Glutamatergic neuron (in vitro differentiated cells): ENCODE data around the gene HNRNPA1L2. TPM values are rescaled to one million over a fixed set of nuclear protein-coding genes. Genes with fewer than 3 reads are reported as not detected.

Experiments used
- DNase-seq: peaks from one replicate; pipeline ENCODE4 v3.0.0; 2022
- H3K27ac Mint-ChIP-seq: one replicate; pipeline ENCODE4 v1.8.0; 2020; ENCODE audit warnings: mild to moderate bottlenecking, mixed read lengths, inconsistent platforms; ENCODE audit not compliant: unreplicated experiment
- H3K27me3 Mint-ChIP-seq: one replicate; pipeline ENCODE4 v1.8.0; 2020; ENCODE audit warnings: mild to moderate bottlenecking, moderate library complexity, mixed read lengths, inconsistent platforms; ENCODE audit not compliant: unreplicated experiment
- H3K36me3 Mint-ChIP-seq: one replicate; pipeline ENCODE4 v1.8.0; 2020; ENCODE audit warnings: mild to moderate bottlenecking, mixed read lengths, inconsistent platforms; ENCODE audit not compliant: unreplicated experiment
- H3K4me1 Mint-ChIP-seq: one replicate; pipeline ENCODE4 v1.8.0; 2020; ENCODE audit warnings: mild to moderate bottlenecking, low read depth, mixed read lengths, inconsistent platforms; ENCODE audit not compliant: unreplicated experiment
- H3K4me3 Mint-ChIP-seq: one replicate; pipeline ENCODE4 v1.8.0; 2020; ENCODE audit warnings: mild to moderate bottlenecking, mixed read lengths, inconsistent platforms; ENCODE audit not compliant: unreplicated experiment
- H3K9me3 Mint-ChIP-seq: one replicate; pipeline ENCODE4 v1.8.0; 2020; ENCODE audit warnings: mild to moderate bottlenecking, moderate library complexity, mixed read lengths, inconsistent platforms; ENCODE audit not compliant: unreplicated experiment
- total RNA-seq: library from RNA; stranded (reverse); fragmentation: NEBNext Ultra II Directional; extraction: Animal tissue kit (Norgen Biotek cat#: 25700); gene quantifications from one replicate; pipeline ENCODE4 v1.2.1, GENCODE V29; 2021; ENCODE audit not compliant: unreplicated experiment
- TF ChIP-seq, protein P1 (sequence below): fragments of 200-600 bp; sonication (generic); IDR thresholded peaks from one replicate; pipeline ENCODE4 v1.5.0; 2021; ENCODE audit not compliant: partially characterized antibody, unreplicated experiment

The HNRNPA1L2 gene
- total RNA-seq, 1 donor from 2014 or later, result 15.2 TPM

DNA sequence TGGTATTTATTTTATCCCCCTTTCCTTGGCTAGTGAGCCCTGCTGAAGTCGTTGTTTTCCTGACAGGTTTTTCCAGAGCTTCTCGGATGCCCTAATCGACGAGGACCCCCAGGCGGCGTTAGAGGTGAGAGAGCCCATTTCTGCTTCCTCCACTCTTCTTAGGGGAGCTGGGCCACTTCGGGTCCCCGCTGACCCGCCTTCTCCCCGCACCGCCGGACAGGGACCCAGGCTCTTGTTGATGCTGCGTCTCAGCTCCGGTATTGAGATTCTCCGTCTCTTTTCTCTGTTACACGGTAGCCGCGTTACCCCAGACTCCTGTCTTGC lies 10.7 kb downstream of the HNRNPA1L2 start:
- H3K4me1 Mint-ChIP-seq, result peaks cover 3% of the 10 kb centered on the region
- H3K9me3 Mint-ChIP-seq, result no peaks in the 10 kb centered on the region
- TF ChIP-seq, protein P1, sequence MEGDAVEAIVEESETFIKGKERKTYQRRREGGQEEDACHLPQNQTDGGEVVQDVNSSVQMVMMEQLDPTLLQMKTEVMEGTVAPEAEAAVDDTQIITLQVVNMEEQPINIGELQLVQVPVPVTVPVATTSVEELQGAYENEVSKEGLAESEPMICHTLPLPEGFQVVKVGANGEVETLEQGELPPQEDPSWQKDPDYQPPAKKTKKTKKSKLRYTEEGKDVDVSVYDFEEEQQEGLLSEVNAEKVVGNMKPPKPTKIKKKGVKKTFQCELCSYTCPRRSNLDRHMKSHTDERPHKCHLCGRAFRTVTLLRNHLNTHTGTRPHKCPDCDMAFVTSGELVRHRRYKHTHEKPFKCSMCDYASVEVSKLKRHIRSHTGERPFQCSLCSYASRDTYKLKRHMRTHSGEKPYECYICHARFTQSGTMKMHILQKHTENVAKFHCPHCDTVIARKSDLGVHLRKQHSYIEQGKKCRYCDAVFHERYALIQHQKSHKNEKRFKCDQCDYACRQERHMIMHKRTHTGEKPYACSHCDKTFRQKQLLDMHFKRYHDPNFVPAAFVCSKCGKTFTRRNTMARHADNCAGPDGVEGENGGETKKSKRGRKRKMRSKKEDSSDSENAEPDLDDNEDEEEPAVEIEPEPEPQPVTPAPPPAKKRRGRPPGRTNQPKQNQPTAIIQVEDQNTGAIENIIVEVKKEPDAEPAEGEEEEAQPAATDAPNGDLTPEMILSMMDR, result peak; percentile 68
- DNase-seq, result no peak
- H3K27ac Mint-ChIP-seq, result no peak overlapping the region
- H3K4me3 Mint-ChIP-seq, result no peak overlapping the region
- H3K27me3 Mint-ChIP-seq, result peaks cover 3% of the 10 kb centered on the region
- H3K36me3 Mint-ChIP-seq, result no peaks in the 10 kb centered on the region

DNA sequence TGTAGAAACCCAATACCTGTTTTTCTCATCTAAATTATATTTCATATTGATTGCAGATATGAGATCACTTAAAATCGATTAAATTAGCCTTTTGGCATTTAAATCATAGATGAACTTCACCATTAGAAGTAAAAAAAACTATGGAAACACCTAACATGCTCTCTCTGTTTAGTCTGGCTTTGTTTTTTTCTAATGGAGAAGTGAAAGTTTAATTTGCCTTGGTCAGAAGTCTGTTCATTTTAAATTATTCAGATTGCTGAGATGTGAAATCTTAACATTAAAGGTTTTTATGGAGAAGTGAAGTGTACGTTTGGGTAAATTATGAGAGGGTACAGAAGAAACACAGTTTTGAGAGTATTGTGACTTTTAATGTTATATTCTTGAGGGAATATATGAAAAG lies 17.1 kb downstream of the HNRNPA1L2 start:
- Mint-ChIP-seq H3K4me3 (no peak overlapping the region), H3K27ac (no peak overlapping the region), H3K9me3 (no peaks in the 10 kb centered on the region), H3K4me1 (peaks cover under 1% of the 10 kb centered on the region), H3K36me3 (no peaks in the 10 kb centered on the region), H3K27me3 (no peaks in the 10 kb centered on the region)
- DNase-seq, result no peak
- TF ChIP-seq, protein P1, result no peak

DNA sequence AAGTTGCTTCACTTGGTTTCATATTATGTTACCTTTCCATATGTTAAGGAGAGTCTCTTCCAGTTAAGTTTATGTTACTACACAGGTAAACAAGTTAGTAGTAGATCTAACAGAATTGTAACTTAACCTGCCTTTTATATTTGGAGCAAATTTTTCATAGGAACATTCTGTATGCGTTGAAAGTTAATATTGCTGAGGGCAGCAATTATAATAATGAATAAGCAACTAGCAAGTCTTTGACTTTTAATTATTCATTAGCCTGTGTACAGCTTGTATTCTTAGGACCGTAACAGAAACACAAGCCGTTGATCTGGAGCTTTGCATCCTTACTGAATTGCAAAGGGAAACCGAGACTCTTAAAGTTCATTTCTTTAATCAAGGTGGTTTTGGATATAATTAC lies 22.0 kb downstream of the HNRNPA1L2 start:
- Mint-ChIP-seq H3K27me3 (no peaks in the 10 kb centered on the region), H3K4me1 (no peaks in the 10 kb centered on the region), H3K27ac (no peak overlapping the region), H3K4me3 (no peak overlapping the region), H3K36me3 (no peaks in the 10 kb centered on the region), H3K9me3 (no peaks in the 10 kb centered on the region)
- TF ChIP-seq, protein P1, result no peak
- no peak for DNase-seq

DNA sequence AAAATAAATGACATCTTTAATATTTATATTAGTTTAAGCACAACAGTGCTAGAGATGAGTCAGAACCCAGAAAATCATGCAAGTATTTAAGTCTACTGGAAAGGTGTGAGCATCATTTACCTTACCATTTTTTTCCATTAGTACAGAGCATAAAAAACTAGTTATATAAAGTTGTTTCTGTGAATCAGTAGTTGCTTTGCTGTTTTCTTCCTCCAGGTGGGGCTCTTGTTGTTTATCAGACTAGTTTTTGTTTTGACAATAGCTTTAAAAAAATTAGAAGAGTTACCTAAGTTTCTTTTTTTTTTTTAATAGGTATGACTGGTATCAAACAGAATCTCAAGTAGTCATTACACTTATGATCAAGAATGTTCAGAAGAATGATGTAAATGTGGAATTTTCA lies 23.1 kb downstream of the HNRNPA1L2 start:
- H3K27ac Mint-ChIP-seq, result no peak overlapping the region
- H3K9me3 Mint-ChIP-seq, result no peaks in the 10 kb centered on the region
- H3K36me3 Mint-ChIP-seq, result no peaks in the 10 kb centered on the region
- H3K4me1 Mint-ChIP-seq, result no peaks in the 10 kb centered on the region
- no peaks in the 10 kb centered on the region for H3K27me3 Mint-ChIP-seq
- DNase-seq, result no peak
- H3K4me3 Mint-ChIP-seq, result no peak overlapping the region
- TF ChIP-seq, protein P1, result no peak

DNA sequence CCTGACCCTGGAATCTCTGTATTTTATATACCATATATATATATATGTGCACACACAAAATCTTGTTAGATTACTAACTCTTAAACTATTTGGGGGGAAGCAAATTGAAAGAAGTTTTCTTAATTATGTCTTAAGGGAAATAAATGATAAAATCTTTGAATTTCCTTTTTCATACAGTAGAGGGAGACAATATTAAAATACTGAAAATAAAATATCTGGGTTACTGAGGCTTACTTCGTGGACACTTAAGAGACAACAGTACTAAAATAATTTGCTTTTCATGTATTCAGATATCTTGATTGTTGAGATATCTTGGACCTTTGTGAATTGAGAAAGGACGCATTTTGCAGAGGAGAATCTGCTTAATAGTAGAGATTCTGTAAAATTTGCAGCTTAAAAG lies 27.4 kb downstream of the HNRNPA1L2 start:
- TF ChIP-seq, protein P1, result no peak
- Mint-ChIP-seq H3K27ac (no peak overlapping the region), H3K27me3 (no peaks in the 10 kb centered on the region), H3K4me3 (no peak overlapping the region), H3K4me1 (no peaks in the 10 kb centered on the region), H3K9me3 (no peaks in the 10 kb centered on the region), H3K36me3 (no peaks in the 10 kb centered on the region)
- DNase-seq, result no peak
